DND-41 (cell line): ENCODE data around the gene RAF1.

ENCODE experiments used
- ATAC-seq: fragments of 200-7000 bp; cut with Tn5 transposase; 3 replicates; pipeline ENCODE4 v1.9.1; 2021; ENCODE audit warnings: low read depth; ENCODE audit not compliant: insufficient read depth
- DNase-seq: peaks from one replicate; pipeline ENCODE4 v3.0.0-alpha.2; 2020
- H2AFZ ChIP-seq: 2 replicates; pipeline ENCODE4 v1.6.0; 2012; ENCODE audit warnings: low read depth, low read length
- H3K27ac ChIP-seq: 2 replicates; pipeline ENCODE4 v1.5.1; 2012; ENCODE audit warnings: low read length, inconsistent platforms
- H3K27me3 ChIP-seq: fragments of 200-600 bp; sonication (generic); 2 replicates; pipeline ENCODE4 v1.6.0; 2012; ENCODE audit warnings: low read length, mild to moderate bottlenecking, inconsistent platforms; ENCODE audit not compliant: insufficient read depth, poor library complexity
- H3K36me3 ChIP-seq: 2 replicates; pipeline ENCODE4 v1.5.1; 2012; ENCODE audit warnings: low read length, inconsistent platforms; ENCODE audit not compliant: insufficient read depth
- H3K4me1 ChIP-seq: 2 replicates; pipeline ENCODE4 v1.5.1; 2012; ENCODE audit warnings: mild to moderate bottlenecking, low read length; ENCODE audit not compliant: insufficient read depth
- H3K4me2 ChIP-seq: 2 replicates; pipeline ENCODE4 v1.6.0; 2012; ENCODE audit warnings: mild to moderate bottlenecking, moderate library complexity, low read length, inconsistent platforms; ENCODE audit not compliant: insufficient read depth
- H3K4me3 ChIP-seq, 2 experiments: fragments of 200-600 bp in 1 of 2; shearing (Covaris generic) in 1 of 2; 2 replicates each; pipeline ENCODE4 v1.5.1; 2012 to 2016; ENCODE audit warnings: inconsistent platforms in 2 of 2, low read length in 2 of 2, mild to moderate bottlenecking in 2 of 2, low read depth in 1 of 2, moderate library complexity in 1 of 2
- H3K79me2 ChIP-seq: 2 replicates; pipeline ENCODE4 v1.6.0; 2012; ENCODE audit warnings: low read length, inconsistent platforms; ENCODE audit not compliant: insufficient read depth
- H3K9ac ChIP-seq: 2 replicates; pipeline ENCODE4 v1.6.0; 2012; ENCODE audit warnings: low read depth, mild to moderate bottlenecking, inconsistent platforms, low read length, moderate library complexity
- H3K9me3 ChIP-seq: 2 replicates; pipeline ENCODE4 v1.5.1; 2012; ENCODE audit warnings: low read length, moderate library complexity, mild to moderate bottlenecking, inconsistent platforms; ENCODE audit not compliant: insufficient read depth, severe bottlenecking
- H4K20me1 ChIP-seq: 2 replicates; pipeline ENCODE4 v1.6.0; 2012; ENCODE audit warnings: low read length; ENCODE audit not compliant: insufficient read depth
- CTCF ChIP-seq: IDR thresholded peaks from 2 replicates; pipeline ENCODE4 v1.5.1; 2012; ENCODE audit warnings: borderline replicate concordance, low read length, moderate library complexity, mild to moderate bottlenecking; ENCODE audit not compliant: poor library complexity, severe bottlenecking; ENCODE audit errors: extremely low read depth
- EZH2 ChIP-seq: IDR thresholded peaks from 3 replicates; pipeline ENCODE4 v1.6.1; 2012; ENCODE audit warnings: borderline replicate concordance, low read depth, mild to moderate bottlenecking, moderate library complexity, low read length, inconsistent platforms; ENCODE audit not compliant: severe bottlenecking

Gene RAF1

GRCh38 chr3:12591997-12592715 is 71.8 kb downstream of the RAF1 start:
- no peaks in the 10 kb centered on the region for H3K27me3 ChIP-seq
- H3K79me2 ChIP-seq: no peaks in the 10 kb centered on the region
- H3K36me3 ChIP-seq: peaks cover 92% of the 10 kb centered on the region
- no peak for ATAC-seq
- TF ChIP-seq CTCF (no peak), EZH2 (no peak)
- no peak overlapping the region for H3K4me3 ChIP-seq
- no peaks in the 10 kb centered on the region for H3K9me3 ChIP-seq
- H2AFZ ChIP-seq: no peak overlapping the region
- no peaks in the 10 kb centered on the region for H3K4me1 ChIP-seq
- H3K4me2 ChIP-seq: no peak overlapping the region
- no peak for DNase-seq
- H4K20me1 ChIP-seq: peaks cover 3% of the 10 kb centered on the region; the same call in 1 of the 2 replicates
- H3K9ac ChIP-seq: no peak overlapping the region
- H3K27ac ChIP-seq: no peak overlapping the region

GRCh38 chr3:12591456-12591855 is 72.5 kb downstream of the RAF1 start:
- Histone ChIP-seq H3K4me1 (no peaks in the 10 kb centered on the region), H3K79me2 (no peaks in the 10 kb centered on the region), H3K27me3 (no peaks in the 10 kb centered on the region), H3K36me3 (peaks cover 91% of the 10 kb centered on the region), H3K4me3 (no peak overlapping the region), H3K9me3 (no peaks in the 10 kb centered on the region), H3K9ac (no peak overlapping the region), H3K27ac (no peak overlapping the region), H4K20me1 (peaks cover 3% of the 10 kb centered on the region; the same call in 1 of the 2 replicates), H3K4me2 (no peak overlapping the region), H2AFZ (no peak overlapping the region)
- DNase-seq (no peak), ATAC-seq (no peak)
- TF ChIP-seq CTCF (no peak), EZH2 (no peak)

- no peaks in the 10 kb centered on the region for H3K4me1 ChIP-seq
- no peaks in the 10 kb centered on the region for H3K9me3 ChIP-seq
- H4K20me1 ChIP-seq: peaks cover 3% of the 10 kb centered on the region; the same call in 1 of the 2 replicates
- no peak for TF ChIP-seq CTCF
- no peak for TF ChIP-seq EZH2
- no peaks in the 10 kb centered on the region for H3K27me3 ChIP-seq
- ATAC-seq (no peak), DNase-seq (no peak)
- H3K9ac ChIP-seq: no peak overlapping the region
- H2AFZ ChIP-seq: no peak overlapping the region
- H3K27ac ChIP-seq: no peak overlapping the region
- H3K79me2 ChIP-seq: no peaks in the 10 kb centered on the region
- H3K36me3 ChIP-seq: peaks cover 93% of the 10 kb centered on the region
- H3K4me2 ChIP-seq: no peak overlapping the region
- H3K4me3 ChIP-seq: no peak overlapping the region
Measured at GRCh38 chr3:12590096-12590495, 73.8 kb downstream of the RAF1 start.
